Left hindlimb (tissue), 1 donor: Measurements from ENCODE around the gene GRIN1.

ENCODE experiments used
- DNase-seq: peaks from one replicate; pipeline ENCODE4 v3.0.0-alpha.2; 2018

GRIN1 gene

GRCh38 chr9:137198051-137198901 is 59.3 kb downstream of the GRIN1 start:
- DNase-seq = no peak

- DNase-seq = no peak
Measured at GRCh38 chr9:137198902-137199283, 59.9 kb downstream of the GRIN1 start.

GRCh38 chr9:137199411-137200121 is 60.6 kb downstream of the GRIN1 start:
- DNase-seq = no peak

- peak; percentile 98 for DNase-seq
Measured at GRCh38 chr9:137200311-137201204, 61.6 kb downstream of the GRIN1 start, which contains the start of gene TPRN. TSS of gene TPRN (minus strand) at chr9:137200741. CDS start at chr9:137200711, 30 bp downstream.

GRCh38 chr9:137201205-137201868 is 62.4 kb downstream of the GRIN1 start:
- DNase-seq = no peak

GRCh38 chr9:137202966-137203365 is 64.0 kb downstream of the GRIN1 start:
- DNase-seq = no peak

- DNase-seq = no peak
Measured at GRCh38 chr9:137204731-137205125, 65.8 kb downstream of the GRIN1 start.

- peak; percentile 92 for DNase-seq
Measured at GRCh38 chr9:137205126-137206069, 66.4 kb downstream of the GRIN1 start, which contains the start of the genes NDOR1 and TMEM203. TSS of gene NDOR1 (plus strand) at chr9:137205700. CDS start at chr9:137205778, 78 bp downstream. TSS of gene TMEM203 (minus strand) at chr9:137205648. CDS start at chr9:137205414, 234 bp downstream.

- no peak for DNase-seq
Measured at GRCh38 chr9:137206602-137207001, 67.6 kb downstream of the GRIN1 start.

GRCh38 chr9:137211532-137211931 is 72.6 kb downstream of the GRIN1 start:
- DNase-seq = no peak

- DNase-seq = no peak
Measured at GRCh38 chr9:137212520-137212919, 73.6 kb downstream of the GRIN1 start.

- no peak for DNase-seq
Measured at GRCh38 chr9:137213160-137214060, 74.5 kb downstream of the GRIN1 start.

- no peak for DNase-seq
Measured at GRCh38 chr9:137214620-137215019, 75.7 kb downstream of the GRIN1 start.

GRCh38 chr9:137215196-137215986 is 76.4 kb downstream of the GRIN1 start:
- no peak for DNase-seq

- DNase-seq = no peak
Measured at GRCh38 chr9:137216188-137216965, 77.4 kb downstream of the GRIN1 start.

- no peak for DNase-seq
Measured at GRCh38 chr9:137217276-137218211, 78.6 kb downstream of the GRIN1 start.

GRCh38 chr9:137218212-137218753 is 79.3 kb downstream of the GRIN1 start:
- DNase-seq = no peak
